Mucosa of descending colon (tissue), 3 donors: Measurements from ENCODE around the gene CLEC1B. TPM values are rescaled to one million over a fixed set of nuclear protein-coding genes. Genes with fewer than 3 reads are reported as not detected.

ENCODE experiments used
- ATAC-seq: fragments of 200-7000 bp; cut with Tn5 transposase; one replicate; pipeline ENCODE4 v1.9.1; 2020; ENCODE audit warnings: mild to moderate bottlenecking, moderate library complexity
- DNase-seq, 3 donors: peaks; one replicate each; pipeline ENCODE4 v3.0.0-alpha.2; 2020
- H3K36me3 ChIP-seq: fragments of 200-600 bp; one replicate; pipeline ENCODE4 v1.8.0; 2021; ENCODE audit warnings: low read depth, mild to moderate bottlenecking
- H3K4me1 ChIP-seq: fragments of 200-600 bp; one replicate; pipeline ENCODE4 v1.8.0; 2021; ENCODE audit warnings: low read depth, mild to moderate bottlenecking
- H3K4me3 ChIP-seq: fragments of 200-600 bp; one replicate; pipeline ENCODE4 v1.8.0; 2021; ENCODE audit warnings: mild to moderate bottlenecking
- H3K9me3 ChIP-seq: fragments of 200-600 bp; one replicate; pipeline ENCODE4 v1.8.0; 2021; ENCODE audit warnings: mild to moderate bottlenecking
- intact Hi-C, 2 donors: fragments of 100-400 bp; cut with DNase I in 1 of 2; cut with micrococcal nuclease in 1 of 2; formaldehyde crosslinking; loops; one replicate each; pipeline versions ENCODE4 v1.11.0 to v1.11.1; 2022; cut with DNase I, micrococcal nuclease
- long read RNA-seq, 2 donors: library from polyadenylated mRNA; unstranded; transcript quantifications; one replicate each; pipeline ENCODE4 v2.0.0, GENCODE V29; 2019 to 2021
- total RNA-seq, 3 donors: library from RNA; stranded (reverse); fragmentation: NEBNext Ultra II Directional in 2 of 3; extraction: Animal tissue kit (Norgen Biotek cat#: 25700) in 2 of 3; gene quantifications; one replicate each; pipeline versions ENCODE4 v1.2.1 to v1.2.4, GENCODE V29; 2021 to 2023
- TF ChIP-seq, protein P1 (sequence below): fragments of 200-600 bp; IDR thresholded peaks from one replicate; pipeline ENCODE4 v1.8.0; 2022; ENCODE audit warnings: antibody characterized with exemption, mild to moderate bottlenecking
- donor health status: DM: no; HTN: no; CAD: no; lungs with moderate emphysema.
- donor health status: DM: no; HTN: no; CAD: no.
- donor health status: DM: no; HTN: yes; CAD: no.

CLEC1B gene
- total RNA-seq, result not detected
- long read RNA-seq, donor 1, result 0 reads
- long read RNA-seq, donor 2, result 0 reads

DNA sequence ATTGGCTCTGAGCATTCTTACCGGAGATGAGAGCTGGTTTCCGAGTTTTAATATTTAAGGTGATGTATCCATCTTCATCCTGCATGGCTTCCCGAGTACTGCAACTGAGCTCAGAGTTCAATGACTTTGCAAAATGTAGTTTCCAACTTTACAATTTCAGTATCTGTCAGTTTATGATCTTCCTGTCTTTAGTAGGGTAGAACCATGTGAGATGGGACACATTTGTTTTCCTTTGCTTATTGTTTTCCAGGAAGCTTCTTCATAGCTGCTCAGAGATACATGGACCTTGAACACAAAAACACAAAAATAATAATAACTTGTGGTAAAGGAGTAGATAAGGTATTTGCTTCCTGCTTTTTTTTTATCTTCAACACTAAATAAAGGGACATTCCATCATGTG, at the start of gene CLEC1B:
TSS of gene CLEC1B (minus strand) at position 106 of the 400 bp plus-strand sequence. CDS start at position 85, 21 bp downstream.
- H3K4me3 ChIP-seq, result no peak within 1 kb of the TSS
- H3K4me1 ChIP-seq, result no peaks in the 10 kb centered on the region
- TF ChIP-seq, protein P1, sequence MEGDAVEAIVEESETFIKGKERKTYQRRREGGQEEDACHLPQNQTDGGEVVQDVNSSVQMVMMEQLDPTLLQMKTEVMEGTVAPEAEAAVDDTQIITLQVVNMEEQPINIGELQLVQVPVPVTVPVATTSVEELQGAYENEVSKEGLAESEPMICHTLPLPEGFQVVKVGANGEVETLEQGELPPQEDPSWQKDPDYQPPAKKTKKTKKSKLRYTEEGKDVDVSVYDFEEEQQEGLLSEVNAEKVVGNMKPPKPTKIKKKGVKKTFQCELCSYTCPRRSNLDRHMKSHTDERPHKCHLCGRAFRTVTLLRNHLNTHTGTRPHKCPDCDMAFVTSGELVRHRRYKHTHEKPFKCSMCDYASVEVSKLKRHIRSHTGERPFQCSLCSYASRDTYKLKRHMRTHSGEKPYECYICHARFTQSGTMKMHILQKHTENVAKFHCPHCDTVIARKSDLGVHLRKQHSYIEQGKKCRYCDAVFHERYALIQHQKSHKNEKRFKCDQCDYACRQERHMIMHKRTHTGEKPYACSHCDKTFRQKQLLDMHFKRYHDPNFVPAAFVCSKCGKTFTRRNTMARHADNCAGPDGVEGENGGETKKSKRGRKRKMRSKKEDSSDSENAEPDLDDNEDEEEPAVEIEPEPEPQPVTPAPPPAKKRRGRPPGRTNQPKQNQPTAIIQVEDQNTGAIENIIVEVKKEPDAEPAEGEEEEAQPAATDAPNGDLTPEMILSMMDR, result no peak
- DNase-seq, result no peak
- ATAC-seq, result no peak
- H3K9me3 ChIP-seq, result no peaks in the 10 kb centered on the region
- intact Hi-C loops, result no loop called here
- H3K36me3 ChIP-seq, result no peaks in the 10 kb centered on the region

DNA sequence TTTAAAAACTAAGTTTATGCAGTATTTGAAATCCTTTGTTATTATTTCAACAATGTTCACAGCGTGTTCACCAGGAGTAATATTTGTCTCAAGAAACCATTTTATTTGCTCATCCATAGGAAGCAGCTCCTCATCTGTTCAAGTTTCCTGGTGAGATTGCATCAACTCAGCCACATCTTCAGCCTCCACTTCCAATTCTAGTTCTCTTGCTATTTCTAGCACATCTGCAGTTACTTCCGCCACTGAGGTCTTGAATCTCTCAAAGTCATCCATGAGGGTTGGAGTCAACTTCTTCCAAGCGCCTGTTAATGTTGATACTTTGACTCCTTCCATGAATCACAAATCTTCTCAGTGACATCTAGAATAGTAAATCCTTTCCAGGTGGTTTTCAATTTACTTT, 49.6 kb upstream of the CLEC1B start:
- no peak for DNase-seq
- H3K9me3 ChIP-seq, result no peaks in the 10 kb centered on the region
- H3K36me3 ChIP-seq, result no peaks in the 10 kb centered on the region
- TF ChIP-seq, protein P1, result no peak
- H3K4me3 ChIP-seq, result no peak overlapping the region
- intact Hi-C loops, result no loop called here
- no peak for ATAC-seq
- no peaks in the 10 kb centered on the region for H3K4me1 ChIP-seq

DNA sequence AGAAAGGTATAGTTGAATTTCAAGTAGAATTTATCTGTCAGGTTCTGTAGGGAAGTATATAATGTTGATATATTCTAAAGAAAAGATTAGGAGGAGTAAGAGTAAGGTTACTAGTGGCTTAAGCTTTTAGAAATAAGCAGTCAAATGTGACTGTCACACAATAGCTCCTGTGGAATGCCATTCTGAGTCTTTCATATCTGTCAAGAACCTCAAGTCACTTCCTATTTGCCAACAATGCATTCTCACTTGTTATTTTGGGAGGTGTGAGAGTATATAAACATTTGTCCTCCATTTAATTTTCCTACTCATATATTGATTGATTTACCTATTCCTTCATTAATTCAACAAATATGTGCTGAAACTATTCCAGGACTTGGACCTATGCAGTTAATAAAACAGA, 43.2 kb upstream of the CLEC1B start:
- H3K4me1 ChIP-seq, result no peaks in the 10 kb centered on the region
- intact Hi-C loops, result no loop called here
- H3K36me3 ChIP-seq, result no peaks in the 10 kb centered on the region
- H3K4me3 ChIP-seq, result no peak overlapping the region
- DNase-seq (no peak), ATAC-seq (no peak)
- TF ChIP-seq, protein P1, result no peak
- H3K9me3 ChIP-seq, result no peaks in the 10 kb centered on the region

DNA sequence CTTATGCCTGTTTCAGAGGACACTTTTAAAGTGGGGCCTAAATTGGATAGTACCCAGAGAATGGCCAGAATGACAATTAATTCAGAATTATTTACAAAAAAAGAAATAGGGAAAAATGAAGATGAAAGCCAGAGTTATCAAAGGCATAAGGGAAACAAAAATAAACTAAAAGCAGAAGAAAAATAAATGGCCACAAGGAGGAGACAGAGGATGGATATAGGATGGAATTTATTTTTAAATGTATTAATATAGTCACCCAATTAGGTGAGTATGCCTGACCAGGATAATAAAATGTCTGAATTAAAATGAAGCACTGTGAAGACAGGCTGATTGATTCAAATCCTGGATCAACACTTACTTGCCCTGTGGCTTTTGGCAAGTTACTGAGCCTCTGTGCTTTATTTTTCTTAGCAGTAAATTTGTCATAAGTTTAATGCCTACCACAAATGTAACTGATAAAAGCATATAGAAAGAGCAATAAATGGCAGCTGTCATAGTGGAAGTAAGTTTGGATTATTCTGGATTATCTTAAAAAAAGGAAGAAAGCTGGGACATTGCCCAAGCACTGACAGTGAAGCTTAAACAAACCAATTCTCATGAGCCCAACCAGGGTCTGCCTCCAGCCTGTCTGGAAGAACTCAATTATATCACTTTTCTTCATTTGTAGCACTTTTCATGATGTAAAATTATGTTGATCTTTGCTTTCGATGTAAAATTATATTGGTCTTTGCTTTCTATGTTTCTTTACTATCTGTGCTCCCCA, 35.0 kb upstream of the CLEC1B start:
- Histone ChIP-seq H3K4me1 (no peaks in the 10 kb centered on the region), H3K4me3 (no peak overlapping the region), H3K9me3 (no peaks in the 10 kb centered on the region), H3K36me3 (no peaks in the 10 kb centered on the region)
- TF ChIP-seq, protein P1, result no peak
- ATAC-seq (no peak), DNase-seq (no peak)
- intact Hi-C loops, result loop anchor here in 1 of 2 donors (5.0 kb wide), 1 partner anchor 108 kb away; no protein-coding TSS in a partner anchor

DNA sequence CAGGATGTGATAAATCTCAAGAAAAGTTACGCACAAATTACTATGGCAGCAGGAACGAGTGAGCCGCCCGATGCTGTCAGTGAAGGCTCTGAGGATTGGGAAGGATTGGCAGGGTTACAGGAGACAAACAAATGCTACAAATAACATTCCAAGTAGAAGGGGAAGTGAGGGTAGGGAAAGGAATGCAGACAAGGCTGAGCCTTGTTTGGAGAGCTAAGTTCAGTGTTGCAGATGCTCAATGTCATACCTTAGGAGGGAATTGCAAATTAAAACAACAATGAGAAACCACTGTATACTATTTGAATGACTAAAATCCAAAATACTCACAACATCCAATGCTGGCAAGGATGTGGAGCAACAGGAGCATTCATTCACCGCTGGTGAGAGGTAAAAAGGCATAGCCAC, 32.9 kb upstream of the CLEC1B start:
- TF ChIP-seq, protein P1, result no peak
- H3K9me3 ChIP-seq, result no peaks in the 10 kb centered on the region
- no peak for DNase-seq
- no peaks in the 10 kb centered on the region for H3K4me1 ChIP-seq
- intact Hi-C loops, result loop anchor here in 1 of 2 donors (5.0 kb wide), 1 partner anchor 111 kb away; no protein-coding TSS in a partner anchor
- no peak overlapping the region for H3K4me3 ChIP-seq
- no peak for ATAC-seq
- no peaks in the 10 kb centered on the region for H3K36me3 ChIP-seq
